Endodermal cell (in vitro differentiated cells): ENCODE measurements around the gene KIF26B. TPM values are rescaled to one million over a fixed set of nuclear protein-coding genes. Genes with fewer than 3 reads are reported as not detected.

Experiments used
- DNase-seq: peaks from one replicate; pipeline ENCODE4 v3.0.0-alpha.2; 2017
- H3K27ac ChIP-seq: 2 replicates; pipeline ENCODE4 v1.5.1; 2013; ENCODE audit warnings: mild to moderate bottlenecking, low read depth, low read length, moderate library complexity
- H3K27me3 ChIP-seq: 2 replicates; pipeline ENCODE4 v1.6.1; 2013; ENCODE audit warnings: mild to moderate bottlenecking, low read length, moderate library complexity; ENCODE audit not compliant: insufficient read depth, control insufficient read depth, poor library complexity, severe bottlenecking
- H3K36me3 ChIP-seq: 2 replicates; pipeline ENCODE4 v1.7.0; 2013; ENCODE audit warnings: mild to moderate bottlenecking, low read length, moderate library complexity; ENCODE audit not compliant: control insufficient read depth, insufficient read depth
- H3K4me1 ChIP-seq: one replicate; pipeline ENCODE4 v1.7.0; 2013; ENCODE audit warnings: low read length; ENCODE audit not compliant: control insufficient read depth, insufficient read depth
- H3K4me3 ChIP-seq: 2 replicates; pipeline ENCODE4 v1.5.1; 2013; ENCODE audit warnings: mild to moderate bottlenecking, low read length, moderate library complexity
- H3K9ac ChIP-seq: 2 replicates; pipeline ENCODE4 v1.6.1; 2013; ENCODE audit warnings: mild to moderate bottlenecking, low read length, moderate library complexity; ENCODE audit not compliant: poor library complexity, severe bottlenecking; ENCODE audit errors: extremely low read depth
- H3K9me3 ChIP-seq: 2 replicates; pipeline ENCODE4 v1.6.1; 2013; ENCODE audit warnings: mild to moderate bottlenecking, low read length, moderate library complexity; ENCODE audit not compliant: control insufficient read depth
- H3K27ac Mint-ChIP-seq: 2 replicates; pipeline ENCODE4 v1.8.0; 2020; ENCODE audit warnings: mixed read lengths
- H3K27me3 Mint-ChIP-seq: 2 replicates; pipeline ENCODE4 v1.8.0; 2021; ENCODE audit warnings: mild to moderate bottlenecking, mixed read lengths; ENCODE audit not compliant: insufficient read depth
- H3K36me3 Mint-ChIP-seq: 2 replicates; pipeline ENCODE4 v1.8.0; 2020; ENCODE audit warnings: low read depth, mixed read lengths
- H3K4me1 Mint-ChIP-seq: 2 replicates; pipeline ENCODE4 v1.8.0; 2020; ENCODE audit warnings: mixed read lengths
- H3K4me3 Mint-ChIP-seq: 2 replicates; pipeline ENCODE4 v1.8.0; 2020; ENCODE audit warnings: mild to moderate bottlenecking, moderate library complexity, mixed read lengths
- H3K9me3 Mint-ChIP-seq: 2 replicates; pipeline ENCODE4 v1.8.0; 2020; ENCODE audit warnings: mild to moderate bottlenecking, mixed read lengths
- WGBS, 2 experiments: methylation state at CpG; one replicate each; pipeline versions ENCODE4 v1.1.5 to v1.1.7; 2013; ENCODE audit warnings: missing lambda C conversion rate in 2 of 2, mixed read lengths in 1 of 2; ENCODE audit not compliant: insufficient coverage in 1 of 2, insufficient read length in 1 of 2; 5-methylcytosine and 5-hydroxymethylcytosine counted together
- total RNA-seq, 2 donors: library from RNA; stranded (reverse); fragmentation: NEBNext Ultra II Directional in 1 of 2; extraction: Animal tissue kit (Norgen Biotek cat#: 25700) in 1 of 2; gene quantifications; 2 replicates in 1 of 2; 3 replicates in 1 of 2; pipeline ENCODE4 v1.2.1, GENCODE V29; 2021
- TF ChIP-seq, protein P1 (sequence below): fragments of 200-600 bp; sonication (generic); conservative IDR thresholded peaks from 2 replicates; pipeline ENCODE4 v1.5.0; 2021; ENCODE audit warnings: antibody characterized with exemption, mild to moderate bottlenecking

The KIF26B gene
- total RNA-seq, 2 donors from 2014 or later: 12.3 to 21.0 TPM

DNA sequence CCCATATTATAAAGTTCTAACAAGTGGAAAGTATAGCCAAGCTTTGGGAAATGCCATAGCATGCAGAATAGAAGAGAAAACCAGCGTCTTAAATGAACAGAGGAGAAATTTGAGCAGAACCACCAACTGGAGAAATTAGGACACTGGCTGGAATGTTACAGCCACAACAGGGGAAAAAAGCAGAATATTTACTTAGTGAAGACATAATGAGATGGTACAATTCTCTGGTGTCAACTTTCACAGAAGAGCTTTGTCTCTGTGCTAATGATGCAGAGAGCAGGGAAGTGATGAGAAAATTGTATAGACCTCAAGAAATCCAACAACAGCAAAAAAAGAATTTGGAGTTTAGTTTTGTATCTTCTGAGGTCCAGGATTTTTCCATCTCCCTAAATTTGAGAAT lies 249.7 kb downstream of the KIF26B start:
- WGBS, 2 experiments: 84 to 100% methylated on average over 1 of the region's 1 CpG
- no peaks in the 10 kb centered on the region for H3K36me3 ChIP-seq
- H3K4me1 Mint-ChIP-seq: peaks cover 53% of the 10 kb centered on the region
- H3K27me3 Mint-ChIP-seq: no peaks in the 10 kb centered on the region
- H3K27ac ChIP-seq: no peak overlapping the region
- no peaks in the 10 kb centered on the region for H3K36me3 Mint-ChIP-seq
- H3K9me3 Mint-ChIP-seq: no peaks in the 10 kb centered on the region
- TF ChIP-seq, protein P1, sequence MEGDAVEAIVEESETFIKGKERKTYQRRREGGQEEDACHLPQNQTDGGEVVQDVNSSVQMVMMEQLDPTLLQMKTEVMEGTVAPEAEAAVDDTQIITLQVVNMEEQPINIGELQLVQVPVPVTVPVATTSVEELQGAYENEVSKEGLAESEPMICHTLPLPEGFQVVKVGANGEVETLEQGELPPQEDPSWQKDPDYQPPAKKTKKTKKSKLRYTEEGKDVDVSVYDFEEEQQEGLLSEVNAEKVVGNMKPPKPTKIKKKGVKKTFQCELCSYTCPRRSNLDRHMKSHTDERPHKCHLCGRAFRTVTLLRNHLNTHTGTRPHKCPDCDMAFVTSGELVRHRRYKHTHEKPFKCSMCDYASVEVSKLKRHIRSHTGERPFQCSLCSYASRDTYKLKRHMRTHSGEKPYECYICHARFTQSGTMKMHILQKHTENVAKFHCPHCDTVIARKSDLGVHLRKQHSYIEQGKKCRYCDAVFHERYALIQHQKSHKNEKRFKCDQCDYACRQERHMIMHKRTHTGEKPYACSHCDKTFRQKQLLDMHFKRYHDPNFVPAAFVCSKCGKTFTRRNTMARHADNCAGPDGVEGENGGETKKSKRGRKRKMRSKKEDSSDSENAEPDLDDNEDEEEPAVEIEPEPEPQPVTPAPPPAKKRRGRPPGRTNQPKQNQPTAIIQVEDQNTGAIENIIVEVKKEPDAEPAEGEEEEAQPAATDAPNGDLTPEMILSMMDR: no peak
- H3K27me3 ChIP-seq: no peaks in the 10 kb centered on the region
- no peak overlapping the region for H3K9ac ChIP-seq
- H3K27ac Mint-ChIP-seq: no peak overlapping the region
- H3K4me3 Mint-ChIP-seq: no peak overlapping the region
- DNase-seq: no peak
- H3K4me3 ChIP-seq: no peak overlapping the region
- no peaks in the 10 kb centered on the region for H3K9me3 ChIP-seq
- peaks cover 16% of the 10 kb centered on the region for H3K4me1 ChIP-seq

DNA sequence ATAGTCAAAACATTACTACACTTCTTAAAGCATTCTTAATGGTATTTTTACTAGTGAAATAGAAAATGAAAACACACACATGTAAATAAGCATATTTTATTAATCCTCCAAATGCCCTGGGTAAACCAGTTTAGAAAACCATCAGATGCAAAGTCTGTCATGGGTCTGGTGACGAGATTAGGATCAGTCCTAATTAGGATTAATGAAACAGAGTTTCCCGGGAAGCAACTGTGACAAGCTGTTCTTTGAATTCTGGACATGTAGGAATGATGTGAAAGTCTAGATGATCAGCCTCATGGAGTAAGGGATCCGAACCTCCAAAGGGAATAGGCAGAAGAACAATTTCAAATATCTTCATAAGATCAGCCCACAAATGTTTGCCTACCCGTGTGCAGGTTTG lies 250.2 kb downstream of the KIF26B start:
- TF ChIP-seq, protein P1: no peak
- 85 to 87% methylated on average over 2 to 4 of the region's 4 CpGs for WGBS, 2 experiments
- Histone ChIP-seq H3K9me3 (no peaks in the 10 kb centered on the region), H3K4me1 (peaks cover 19% of the 10 kb centered on the region), H3K27me3 (no peaks in the 10 kb centered on the region), H3K36me3 (no peaks in the 10 kb centered on the region), H3K9ac (no peak overlapping the region), H3K27ac (no peak overlapping the region), H3K4me3 (no peak overlapping the region)
- no peak for DNase-seq
- Mint-ChIP-seq H3K4me3 (no peak overlapping the region), H3K4me1 (peaks cover 56% of the 10 kb centered on the region), H3K27me3 (no peaks in the 10 kb centered on the region), H3K36me3 (no peaks in the 10 kb centered on the region), H3K27ac (no peak overlapping the region), H3K9me3 (no peaks in the 10 kb centered on the region)

DNA sequence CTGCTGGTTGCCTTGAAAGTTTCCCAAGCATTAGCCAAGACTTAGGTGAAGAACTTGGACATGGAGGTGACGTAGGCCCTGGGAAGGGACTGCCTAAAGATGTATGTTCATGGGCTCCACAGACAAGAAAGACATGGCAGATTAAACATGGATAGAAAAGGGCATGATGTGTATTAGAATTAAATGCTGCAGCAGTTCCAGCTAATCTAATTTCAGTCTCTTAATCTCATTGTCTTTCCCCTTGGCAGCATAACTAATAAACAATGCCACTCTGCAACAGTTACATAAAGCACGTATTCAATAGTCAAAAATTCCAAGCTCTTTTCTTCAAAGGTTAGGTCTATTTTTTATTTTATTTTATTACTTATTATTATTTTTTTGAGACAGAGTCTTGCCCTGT lies 251.6 kb downstream of the KIF26B start:
- H3K9me3 Mint-ChIP-seq: no peaks in the 10 kb centered on the region
- no peak overlapping the region for H3K9ac ChIP-seq
- 86 to 97% methylated on average over 2 of the region's 2 CpGs for WGBS, 2 experiments
- H3K36me3 Mint-ChIP-seq: no peaks in the 10 kb centered on the region
- H3K4me1 Mint-ChIP-seq: peaks cover 61% of the 10 kb centered on the region
- no peak for DNase-seq
- peaks cover 19% of the 10 kb centered on the region for H3K4me1 ChIP-seq
- H3K27ac ChIP-seq: no peak overlapping the region
- no peak overlapping the region for H3K27ac Mint-ChIP-seq
- no peaks in the 10 kb centered on the region for H3K27me3 ChIP-seq
- TF ChIP-seq, protein P1: no peak
- no peak overlapping the region for H3K4me3 Mint-ChIP-seq
- H3K36me3 ChIP-seq: no peaks in the 10 kb centered on the region
- no peaks in the 10 kb centered on the region for H3K9me3 ChIP-seq
- H3K4me3 ChIP-seq: no peak overlapping the region
- no peaks in the 10 kb centered on the region for H3K27me3 Mint-ChIP-seq
